Measurements from ENCODE around the gene EIF2D.

- no peak for TF ChIP-seq SALL2 (CRISPR knock-in tag; IDR thresholded peaks at IDR 0.05)
- peak; percentile 40; the same call in 1 of the 2 replicates for TF ChIP-seq PHF20 (CRISPR knock-in tag; IDR thresholded peaks at IDR 0.05)
- TF ChIP-seq CBX2 (IDR thresholded peaks at IDR 0.05; ENCODE audit: low read depth, low read length), result no peak
- TF ChIP-seq CBX2 (CRISPR knock-in tag; IDR thresholded peaks at IDR 0.05; ENCODE audit: low read depth), result no peak
- no peak for TF ChIP-seq ATF7 (IDR thresholded peaks at IDR 0.05)
- TF ChIP-seq ATF7 (CRISPR knock-in tag; IDR thresholded peaks at IDR 0.05), result no peak
Observed at GRCh38 chr1:206634365-206635079, 22.3 kb upstream of the EIF2D start.
